ENCODE data around the gene CYTL1.
"Not testable (repeated sequence)": the region's sequence is repeated elsewhere in the genome, so short reads cannot be mapped to it uniquely, and the experiment has no call there.

The CYTL1 gene

GRCh38 chr4:5033281-5033841 is 14.1 kb upstream of the CYTL1 start:
- DNase-seq (ENCODE audit: low spot score): no peak

GRCh38 chr4:5032813-5033212 is 13.6 kb upstream of the CYTL1 start:
- DNase-seq (ENCODE audit: low spot score): no peak

GRCh38 chr4:5030927-5031326 is 11.7 kb upstream of the CYTL1 start:
- no peak for DNase-seq (ENCODE audit: low spot score)

- no peak for DNase-seq (ENCODE audit: low spot score)
Measured at GRCh38 chr4:5030221-5030620, 11.0 kb upstream of the CYTL1 start.

- no peak for DNase-seq (ENCODE audit: low spot score)
Measured at GRCh38 chr4:5029447-5029846, 10.2 kb upstream of the CYTL1 start.

- no peak for DNase-seq (ENCODE audit: low spot score)
Measured at GRCh38 chr4:5028480-5028879, 9.2 kb upstream of the CYTL1 start.

GRCh38 chr4:5027346-5027745 is 8.1 kb upstream of the CYTL1 start:
- no peak for DNase-seq (ENCODE audit: low spot score)

- DNase-seq (ENCODE audit: low spot score): no peak
Measured at GRCh38 chr4:5026371-5026770, 7.1 kb upstream of the CYTL1 start.

- no peak for DNase-seq (ENCODE audit: low spot score)
Measured at GRCh38 chr4:5024673-5025072, 5.4 kb upstream of the CYTL1 start.

- no peak for DNase-seq (ENCODE audit: low spot score)
Measured at GRCh38 chr4:5021546-5021945, 2.3 kb upstream of the CYTL1 start.

- DNase-seq (ENCODE audit: low spot score): no peak
Measured at GRCh38 chr4:5020341-5020740, 1.1 kb upstream of the CYTL1 start.

GRCh38 chr4:5019796-5020195 is 538 bp upstream of the CYTL1 start:
- DNase-seq (ENCODE audit: low spot score): no peak

GRCh38 chr4:5018603-5019002 is 655 bp downstream of the CYTL1 start:
- no peak for DNase-seq (ENCODE audit: low spot score)

- DNase-seq (ENCODE audit: low spot score): no peak
Measured at GRCh38 chr4:5018096-5018495, 1.2 kb downstream of the CYTL1 start.

- no peak for DNase-seq (ENCODE audit: low spot score)
Measured at GRCh38 chr4:5014007-5014682, 5.1 kb downstream of the CYTL1 start.

- DNase-seq (ENCODE audit: low spot score): no peak
Measured at GRCh38 chr4:5012958-5013357, 6.3 kb downstream of the CYTL1 start.

GRCh38 chr4:5012244-5012898 is 6.9 kb downstream of the CYTL1 start:
- no peak for DNase-seq (ENCODE audit: low spot score)

- no peak for DNase-seq (ENCODE audit: low spot score)
Measured at GRCh38 chr4:5010984-5011383, 8.3 kb downstream of the CYTL1 start.

- DNase-seq (ENCODE audit: low spot score): no peak
Measured at GRCh38 chr4:5009796-5010195, 9.5 kb downstream of the CYTL1 start.

GRCh38 chr4:5006932-5007331 is 12.3 kb downstream of the CYTL1 start:
- DNase-seq (ENCODE audit: low spot score): not testable (repeated sequence)

GRCh38 chr4:5004496-5004895 is 14.8 kb downstream of the CYTL1 start:
- no peak for DNase-seq (ENCODE audit: low spot score)

- no peak for DNase-seq (ENCODE audit: low spot score)
Measured at GRCh38 chr4:5003918-5004317, 15.3 kb downstream of the CYTL1 start.

GRCh38 chr4:5003372-5003857 is 15.8 kb downstream of the CYTL1 start:
- no peak for DNase-seq (ENCODE audit: low spot score)

- DNase-seq (ENCODE audit: low spot score): not testable (repeated sequence)
Measured at GRCh38 chr4:5001641-5002040, 17.6 kb downstream of the CYTL1 start.
